ENCODE measurements around the gene MYCL.

MYCL gene

DNA sequence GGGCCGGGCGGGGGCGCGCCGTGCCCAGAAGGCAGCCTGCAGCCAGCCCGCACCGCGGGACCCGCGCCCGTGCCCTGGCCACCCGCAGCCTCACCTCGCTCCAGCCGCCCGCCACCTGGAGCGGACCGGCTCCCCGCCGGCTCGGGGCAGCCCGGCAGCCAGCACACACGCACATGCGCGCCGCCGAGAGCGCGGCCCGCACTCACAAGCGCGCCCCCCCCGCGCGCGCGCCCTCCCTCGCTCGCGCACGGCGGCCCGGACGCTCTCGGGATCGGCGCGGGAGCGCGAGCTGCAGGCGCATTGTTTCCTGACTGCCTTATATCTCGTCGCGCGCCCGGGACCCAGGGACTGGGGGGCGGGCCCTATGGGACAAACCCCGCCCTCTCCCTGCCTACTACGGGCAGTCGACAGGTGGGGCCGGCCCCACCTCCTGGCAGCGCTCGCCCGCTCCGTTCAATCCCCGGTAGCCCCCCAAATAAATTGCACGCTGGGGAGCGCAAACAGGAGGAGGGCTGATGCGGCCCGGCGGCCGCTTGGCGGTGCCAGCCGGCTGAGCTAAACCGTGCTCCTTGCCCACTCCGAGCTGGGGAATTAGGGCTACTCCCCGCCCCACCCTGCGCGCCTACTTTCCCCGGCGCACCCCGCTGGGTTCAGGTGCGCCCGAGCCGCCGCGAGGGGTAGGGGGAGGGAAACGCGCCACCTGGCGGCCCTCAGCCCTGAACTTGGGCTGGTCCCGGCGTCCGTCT, at the start of gene MYCL:
MYCL (minus strand) TSS at position 204 of the 746 bp plus-strand sequence. CDS start 483 bp downstream, outside the sequence.
- peak in 53 of 58 donors; percentile 13 to 78 (median 59) for DNase-seq

GRCh38 chr1:39949891-39950290, 48.2 kb upstream of the MYCL start:
- DNase-seq: no peak

GRCh38 chr1:39947260-39947659, 45.5 kb upstream of the MYCL start:
- no peak for DNase-seq

DNA sequence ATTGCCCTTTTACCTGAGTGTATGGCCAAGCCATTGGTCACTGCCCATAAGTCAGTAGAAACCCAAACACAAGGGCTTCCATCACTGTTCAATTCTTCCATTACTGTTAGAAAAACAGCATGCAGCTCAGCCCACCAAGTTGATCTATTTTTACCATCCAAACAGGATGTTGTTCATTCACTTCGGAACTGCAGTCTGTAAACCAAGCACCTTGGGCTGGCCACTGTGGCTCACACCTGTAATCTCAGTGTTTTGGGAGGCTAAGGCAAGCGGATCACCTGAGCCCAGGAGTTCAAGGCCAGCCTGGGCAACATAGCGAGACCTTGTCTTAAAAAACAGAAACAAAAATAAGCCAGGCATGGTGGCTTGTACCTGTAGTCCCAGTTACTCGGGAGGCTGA, 44.5 kb upstream of the MYCL start:
- DNase-seq: no peak

DNA sequence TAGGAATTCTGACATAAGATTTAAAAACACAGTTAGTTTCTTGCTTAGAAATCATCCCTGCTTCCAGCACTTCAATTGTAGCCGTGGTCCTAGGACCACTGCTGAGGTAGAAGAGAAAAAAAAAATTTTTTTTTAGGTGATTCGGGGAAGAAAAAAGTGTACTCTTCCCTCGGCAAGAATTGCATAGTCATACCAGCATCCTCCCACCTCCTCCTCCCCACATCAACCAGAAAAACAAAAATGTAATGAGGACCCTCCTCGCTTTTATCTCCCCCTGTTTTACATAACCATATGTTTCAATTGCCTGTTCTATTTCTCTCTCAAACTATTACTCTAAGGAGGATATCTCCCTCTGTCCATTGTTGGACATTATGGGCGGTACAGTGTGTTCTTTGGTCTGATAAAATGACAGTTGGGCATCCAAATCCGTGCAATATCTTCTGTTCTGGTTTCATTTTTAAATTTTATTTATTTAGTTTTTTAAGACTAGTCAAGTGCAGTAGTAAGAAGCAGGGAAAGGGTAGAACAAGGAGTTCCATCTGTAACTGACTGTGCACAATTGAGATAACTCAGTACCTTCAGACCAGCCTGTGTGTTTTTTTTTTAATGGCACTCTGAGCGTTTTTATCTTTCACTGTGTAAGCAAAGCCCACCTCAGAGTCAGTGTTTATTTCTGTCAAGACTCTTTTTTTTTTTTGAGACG, 42.8 kb upstream of the MYCL start:
- no peak for DNase-seq

- no peak for DNase-seq
Observed at GRCh38 chr1:39943471-39944290, 42.0 kb upstream of the MYCL start.

GRCh38 chr1:39940980-39941871, 39.5 kb upstream of the MYCL start:
- DNase-seq: no peak

DNA sequence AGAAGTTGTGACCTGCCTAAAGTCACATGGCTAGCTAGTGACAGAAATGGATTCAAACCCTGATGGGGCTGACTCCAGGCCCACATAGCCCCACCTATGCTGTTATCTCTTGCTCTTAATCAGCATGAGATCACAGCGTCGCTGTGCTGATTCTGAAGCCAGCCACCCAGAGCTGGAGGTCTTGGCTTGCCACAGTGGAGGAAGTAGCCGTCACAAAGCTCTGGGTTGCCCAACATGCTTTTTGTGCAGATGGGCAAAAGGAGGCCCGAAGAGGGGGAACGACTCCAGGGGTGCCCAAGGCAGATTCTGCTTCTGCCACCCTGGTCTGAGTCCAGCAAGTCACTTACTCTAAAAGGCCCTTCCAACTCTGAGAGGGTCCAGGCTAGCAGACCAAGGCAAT, 38.5 kb upstream of the MYCL start:
- DNase-seq: peak in 5 of 58 donors; percentile 2 to 27 (median 6)

DNA sequence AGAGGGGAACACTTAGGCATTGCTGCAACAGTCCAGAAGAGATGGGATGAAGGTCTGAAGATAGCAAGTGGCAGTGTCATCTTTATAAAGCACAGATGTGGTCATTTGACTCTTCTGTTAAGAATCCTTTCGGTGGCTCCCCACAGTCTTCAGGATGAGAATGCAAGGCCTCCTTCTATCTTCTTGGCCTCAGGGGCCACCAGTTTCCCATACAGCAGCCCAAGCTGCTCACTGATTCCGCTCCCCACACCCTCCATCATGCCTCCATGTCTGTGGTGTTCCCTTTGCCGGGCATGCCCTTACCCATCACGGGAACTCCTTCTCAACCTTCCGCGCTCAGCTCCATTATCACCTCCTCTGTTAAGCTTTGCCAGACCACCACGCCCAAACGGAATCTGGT, 37.1 kb upstream of the MYCL start:
- DNase-seq: no peak

GRCh38 chr1:39936724-39937491, 35.2 kb upstream of the MYCL start:
- DNase-seq: peak in 5 of 58 donors; percentile 4 to 45 (median 19)

DNA sequence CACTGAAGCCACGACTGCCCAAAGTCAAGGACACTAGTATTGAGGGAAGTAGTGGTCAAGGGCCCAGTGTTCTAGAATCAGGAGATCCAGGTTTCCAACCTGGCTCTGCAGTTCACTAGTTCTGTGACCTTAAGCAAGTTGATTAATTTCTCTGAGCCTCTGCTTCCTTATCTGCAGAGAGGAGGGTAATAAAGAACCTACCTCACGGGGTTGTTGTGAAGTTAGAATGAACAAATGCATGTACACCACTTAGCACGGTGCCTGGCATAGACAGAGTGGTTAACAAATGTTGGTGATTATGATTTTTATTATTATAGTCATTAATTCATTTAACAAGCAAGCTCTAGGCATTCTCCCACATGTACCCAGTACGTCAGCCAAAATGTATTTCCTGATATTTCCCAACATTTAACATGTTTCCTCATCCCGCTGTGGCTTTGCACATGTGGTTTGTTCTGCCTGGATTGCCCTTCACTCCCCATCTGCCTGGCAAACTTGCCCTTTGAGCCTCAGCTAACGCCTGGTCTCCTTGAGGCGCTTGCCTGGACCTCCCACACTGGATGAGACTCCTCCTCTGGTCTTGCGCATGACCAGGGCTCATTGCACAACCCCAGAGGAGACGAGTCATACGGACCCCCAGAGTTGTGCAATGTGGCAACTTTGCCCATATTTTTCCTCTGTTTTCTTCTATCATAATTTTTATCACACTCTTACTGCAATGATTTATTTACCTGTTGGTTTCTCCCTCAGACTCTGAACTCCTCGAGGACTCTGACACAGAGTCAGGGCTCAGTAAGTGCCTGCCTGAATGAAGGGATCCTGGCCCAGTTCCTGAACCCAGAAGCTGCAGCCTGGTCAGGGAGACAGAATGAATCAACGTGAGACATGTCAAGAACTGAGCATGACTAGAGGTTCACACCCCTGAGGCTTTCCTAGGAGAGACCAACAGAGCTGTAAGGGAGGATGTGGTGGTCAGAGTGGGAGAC, 32.5 kb upstream of the MYCL start:
- DNase-seq: peak in 11 of 58 donors; percentile 5 to 35 (median 12)

- no peak for DNase-seq
Observed at GRCh38 chr1:39928809-39929587, 27.3 kb upstream of the MYCL start.

DNA sequence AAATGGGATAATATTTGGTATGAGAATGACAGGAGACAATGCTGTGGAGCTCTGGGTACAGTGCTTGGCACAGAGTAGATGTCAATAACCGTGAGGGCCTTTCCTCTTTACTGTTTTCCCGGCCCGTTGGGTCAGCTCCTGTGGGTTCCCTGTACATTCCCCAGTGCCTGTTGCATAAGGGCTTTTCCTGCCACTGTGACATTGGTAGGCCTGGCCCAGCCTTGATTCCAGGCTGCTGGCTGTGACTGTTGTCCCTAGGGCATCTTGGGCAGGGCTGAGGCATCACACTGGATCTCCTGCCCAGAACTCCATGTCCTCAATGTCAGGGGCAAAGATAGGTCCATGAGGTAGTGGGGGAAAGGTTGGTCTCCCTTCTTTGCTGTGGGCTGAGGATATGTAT, 25.8 kb upstream of the MYCL start:
- no peak for DNase-seq

GRCh38 chr1:39926820-39927219, 25.1 kb upstream of the MYCL start:
- DNase-seq: no peak

- no peak for DNase-seq
Observed at GRCh38 chr1:39926343-39926793, 24.7 kb upstream of the MYCL start.

DNA sequence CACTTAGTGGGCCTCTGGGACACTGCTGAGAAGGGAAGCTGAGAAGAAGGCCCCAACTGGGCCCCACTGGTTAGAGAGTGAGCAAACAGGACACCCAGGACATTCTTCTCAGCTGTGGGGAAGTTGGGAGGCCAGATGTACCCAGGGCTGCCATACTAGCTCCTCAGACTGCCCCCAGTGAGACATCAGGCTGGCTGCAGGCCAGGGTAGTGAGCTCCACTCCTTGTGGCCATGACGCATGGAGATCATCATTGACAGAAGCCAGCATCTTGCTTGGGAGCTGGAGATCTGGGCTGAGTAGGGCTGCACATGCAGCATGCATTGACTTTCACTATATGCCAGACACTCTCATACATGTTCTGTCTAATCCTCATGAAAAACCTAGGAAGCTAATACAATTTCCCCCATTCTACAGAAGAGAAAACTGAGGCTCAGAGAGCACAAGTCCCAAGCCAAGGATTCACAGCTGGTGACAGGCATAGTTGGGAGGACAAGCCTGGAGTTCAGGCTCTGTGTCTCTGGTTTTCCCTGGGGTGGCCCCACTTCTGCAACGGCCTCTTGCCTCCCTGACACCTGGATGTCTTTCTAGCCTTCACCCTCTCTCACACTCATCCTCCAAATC, 24.1 kb upstream of the MYCL start:
- DNase-seq: no peak

DNA sequence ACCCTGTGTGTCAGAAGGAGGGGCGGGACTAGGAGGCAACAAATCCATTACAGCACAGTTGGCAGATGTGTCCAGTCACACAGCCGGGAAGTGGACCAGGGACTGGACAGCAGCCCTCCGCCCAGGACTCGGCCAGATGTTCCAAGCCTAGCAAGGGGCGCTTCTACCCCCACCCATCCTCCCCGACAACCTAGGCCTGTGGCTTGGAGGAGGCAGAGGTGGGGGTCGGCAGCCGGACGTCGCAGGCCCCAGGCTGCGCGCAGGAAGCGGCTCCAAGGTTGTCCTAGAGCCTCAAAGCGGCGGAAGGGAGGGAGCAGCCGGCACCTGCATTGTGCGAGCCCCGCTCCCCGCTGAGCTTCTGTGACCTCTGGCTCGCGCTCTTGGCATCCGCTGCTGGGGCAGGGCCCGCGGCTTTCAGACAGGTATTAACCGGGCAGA, 20.6 kb upstream of the MYCL start:
- DNase-seq: no peak
